ENCODE data around the gene UPB1. TPM values are rescaled to one million over a fixed set of nuclear protein-coding genes. Genes with fewer than 3 reads are reported as not detected.

The UPB1 gene
- total and polyA plus RNA-seq, 11 donors: 0.24 to 1.9 (median 0.80) TPM

DNA sequence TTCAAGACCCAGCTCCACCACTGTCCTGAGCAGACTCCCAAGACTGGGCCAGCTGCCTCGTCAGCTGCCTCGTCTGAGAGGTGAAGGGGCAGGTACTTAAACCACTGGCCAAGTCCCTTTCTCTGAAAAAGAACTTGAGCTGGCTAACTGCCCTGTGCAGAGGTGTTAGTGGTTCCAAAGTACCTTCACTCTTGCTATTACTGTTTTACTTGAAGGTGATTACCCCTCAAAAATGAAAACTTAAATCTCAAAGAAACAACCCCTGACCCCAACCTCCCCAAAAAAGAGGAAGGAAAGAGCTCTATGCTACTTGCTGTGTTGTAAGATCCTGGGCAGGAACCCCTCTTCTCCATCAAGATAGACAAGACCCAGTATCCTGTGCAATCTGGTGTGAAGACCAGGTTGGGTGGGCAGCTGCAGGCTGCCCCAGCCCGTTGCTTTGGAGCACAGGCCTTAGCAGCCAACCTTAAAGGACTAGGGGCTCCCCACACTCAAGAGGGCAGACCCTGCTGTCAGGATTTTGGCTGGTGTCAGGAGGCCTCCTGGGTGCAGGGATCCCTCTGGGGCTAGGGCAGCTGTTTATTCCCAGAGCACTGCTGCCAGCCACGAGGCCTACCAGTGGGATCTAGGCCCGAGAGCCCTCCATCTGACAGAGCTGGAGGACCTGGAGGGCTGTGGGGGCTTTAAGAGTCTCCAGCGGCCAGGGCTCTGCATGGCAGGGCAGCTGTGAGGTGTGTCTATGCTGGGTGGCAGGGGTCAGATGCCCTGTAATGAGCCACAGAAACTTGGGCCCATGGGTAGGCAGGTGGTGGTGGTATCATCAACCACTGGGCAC is 46.8 kb downstream of the UPB1 start:
- peak overlapping the region in 3 of 12 donors; percentile 1 to 9 (median 6) for H3K27ac ChIP-seq
- peaks cover 4 to 57% (median 28%) of the 10 kb centered on the region in 12 donors for H3K4me1 ChIP-seq
- H3K27me3 ChIP-seq: no peaks in the 10 kb centered on the region
- no peak overlapping the region for H3K4me3 ChIP-seq
- H3K36me3 ChIP-seq: peaks cover 3 to 90% (median 66%) of the 10 kb centered on the region in 9 donors
- WGBS, 4 donors: 65 to 81% (median 78%) methylated on average over 3 to 6 of the region's 6 CpGs
- ATAC-seq (no peak), DNase-seq (no peak)
- intact Hi-C loops (cut with DNase I): no loop called here
- no peaks in the 10 kb centered on the region for H3K9me3 ChIP-seq
- no peak for TF ChIP-seq POLR2A (IDR thresholded peaks at IDR 0.05)
- TF ChIP-seq, protein P1, sequence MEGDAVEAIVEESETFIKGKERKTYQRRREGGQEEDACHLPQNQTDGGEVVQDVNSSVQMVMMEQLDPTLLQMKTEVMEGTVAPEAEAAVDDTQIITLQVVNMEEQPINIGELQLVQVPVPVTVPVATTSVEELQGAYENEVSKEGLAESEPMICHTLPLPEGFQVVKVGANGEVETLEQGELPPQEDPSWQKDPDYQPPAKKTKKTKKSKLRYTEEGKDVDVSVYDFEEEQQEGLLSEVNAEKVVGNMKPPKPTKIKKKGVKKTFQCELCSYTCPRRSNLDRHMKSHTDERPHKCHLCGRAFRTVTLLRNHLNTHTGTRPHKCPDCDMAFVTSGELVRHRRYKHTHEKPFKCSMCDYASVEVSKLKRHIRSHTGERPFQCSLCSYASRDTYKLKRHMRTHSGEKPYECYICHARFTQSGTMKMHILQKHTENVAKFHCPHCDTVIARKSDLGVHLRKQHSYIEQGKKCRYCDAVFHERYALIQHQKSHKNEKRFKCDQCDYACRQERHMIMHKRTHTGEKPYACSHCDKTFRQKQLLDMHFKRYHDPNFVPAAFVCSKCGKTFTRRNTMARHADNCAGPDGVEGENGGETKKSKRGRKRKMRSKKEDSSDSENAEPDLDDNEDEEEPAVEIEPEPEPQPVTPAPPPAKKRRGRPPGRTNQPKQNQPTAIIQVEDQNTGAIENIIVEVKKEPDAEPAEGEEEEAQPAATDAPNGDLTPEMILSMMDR (IDR thresholded peaks at IDR 0.05): no peak

GRCh38 chr22:24542641-24543040 is 47.5 kb downstream of the UPB1 start:
- TF ChIP-seq, protein P1 (IDR thresholded peaks at IDR 0.05): peak in 1 of 12 donors; percentile 38
- no peak for TF ChIP-seq POLR2A (IDR thresholded peaks at IDR 0.05)
- ATAC-seq: peak; percentile 59 to 79 (median 69)
- H3K36me3 ChIP-seq: peaks cover 5 to 91% (median 74%) of the 10 kb centered on the region in 9 donors
- H3K9me3 ChIP-seq: no peaks in the 10 kb centered on the region
- DNase-seq: peak; percentile 60 to 79 (median 74)
- H3K27me3 ChIP-seq: no peaks in the 10 kb centered on the region
- H3K27ac ChIP-seq: peak overlapping the region in 6 of 12 donors; percentile 1 to 60 (median 20)
- WGBS, 4 donors: 40 to 57% (median 52%) methylated on average over 2 to 9 of the region's 9 CpGs
- intact Hi-C loops (cut with DNase I): no loop called here
- H3K4me3 ChIP-seq: no peak overlapping the region
- H3K4me1 ChIP-seq: peaks cover 4 to 57% (median 28%) of the 10 kb centered on the region in 12 donors

DNA sequence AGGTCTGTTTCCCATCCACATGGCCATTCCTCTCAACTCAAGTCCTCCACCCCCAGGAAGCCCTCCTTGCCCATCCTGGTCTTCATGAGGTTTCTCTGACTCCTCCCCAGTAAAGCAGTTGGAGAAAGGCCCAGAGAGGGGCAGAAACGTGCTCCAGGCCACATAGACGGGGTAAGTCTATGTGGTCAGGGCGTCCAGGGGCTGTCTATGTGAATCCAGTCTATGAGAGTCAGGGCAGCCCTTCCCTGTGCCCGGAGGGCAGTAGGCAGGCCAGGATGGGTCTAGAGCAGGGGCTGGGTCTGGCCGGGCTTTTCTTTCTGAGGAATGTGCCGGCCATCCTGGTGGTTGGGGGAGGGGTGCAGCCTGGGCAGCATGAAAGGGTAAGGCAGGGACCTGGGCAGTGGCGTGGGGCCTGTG is 48.1 kb downstream of the UPB1 start:
- peaks cover 5 to 93% (median 79%) of the 10 kb centered on the region in 9 donors for H3K36me3 ChIP-seq

More for the DNA sequence above, 48.1 kb downstream of the UPB1 start:
- H3K27ac ChIP-seq: peak overlapping the region in 8 of 12 donors; percentile 1 to 60 (median 33)
- no peak overlapping the region for H3K4me3 ChIP-seq
- DNase-seq: no peak
- no peak for TF ChIP-seq POLR2A (IDR thresholded peaks at IDR 0.05)
- TF ChIP-seq, protein P1 (IDR thresholded peaks at IDR 0.05): no peak
- peak in 3 of 4 donors; percentile 5 to 15 (median 9) for ATAC-seq
- H3K9me3 ChIP-seq: no peaks in the 10 kb centered on the region
- 70 to 84% (median 74%) methylated on average over 3 to 7 of the region's 7 CpGs for WGBS, 4 donors
- intact Hi-C loops (cut with DNase I): no loop called here
- no peaks in the 10 kb centered on the region for H3K27me3 ChIP-seq
- H3K4me1 ChIP-seq: peaks cover 4 to 57% (median 28%) of the 10 kb centered on the region in 12 donors
